K562 (cell line): Measurements from ENCODE around the gene CD276. TPM values are rescaled to one million over a fixed set of nuclear protein-coding genes. Genes with fewer than 3 reads are reported as not detected.

Experiments
- ATAC-seq: fragments of 200-7000 bp; cut with Tn5 transposase; 3 replicates; pipeline ENCODE4 v1.9.1; 2020; ENCODE audit warnings: moderate library complexity
- BruUV-seq: library from RNA; stranded (reverse); fragments of 400-500 nt; replicated peaks from 2 replicates; lab custom pipeline; 2021; lab: Mats Ljungman, UMichigan
- CTCF ChIA-PET: fragments of 300-600 bp; formaldehyde crosslinking; extraction: SDS; loops from one replicate; lab custom pipeline; 2021; ENCODE audit warnings: low intra/inter-chr PET ratio; lab: Yijun Ruan, JAX
- POLR2A ChIA-PET: fragments of 300-600, 350-650 bp; sonication (Branson Sonifier 250); formaldehyde crosslinking; extraction: SDS; loops from one replicate; lab custom pipeline; 2021; ENCODE audit warnings: antibody characterized with exemption, inconsistent platforms; lab: Yijun Ruan, JAX
- DNase-seq, 4 experiments: peaks; one replicate each; pipeline versions ENCODE4 v3.0.0 to v3.0.0-alpha.2; 2011 to 2018; ENCODE audit warnings: low spot score in 3 of 4, mixed read lengths in 3 of 4; ENCODE audit errors: extremely low read depth in 1 of 4
- FAIRE-seq: peaks from 2 replicates; lab custom pipeline; 2011; peaks lifted over from hg19 to GRCh38; lab: Jason Lieb, UNC
- H2AFZ ChIP-seq: 2 replicates; pipeline ENCODE4 v1.6.0; 2011; ENCODE audit warnings: low read depth, low read length, control low read depth, inconsistent platforms
- H3K27ac ChIP-seq: fragments of 200-600 bp; 3 replicates; pipeline ENCODE4 v1.8.0; 2011; ENCODE audit warnings: low read depth, mild to moderate bottlenecking, control low read depth, inconsistent platforms, low read length, moderate library complexity, mixed read lengths; ENCODE audit errors: extremely low read depth
- H3K27me3 ChIP-seq, 2 experiments: fragments of 300-600 bp in 1 of 2; 2 replicates in 1 of 2; 3 replicates in 1 of 2; pipeline versions ENCODE4 v1.6.0 to v1.8.0; 2011; ENCODE audit warnings: inconsistent platforms in 2 of 2, low read length in 2 of 2, mild to moderate bottlenecking in 1 of 2, mixed read lengths in 1 of 2, moderate library complexity in 1 of 2; ENCODE audit not compliant: control insufficient read depth in 2 of 2, insufficient read depth in 2 of 2
- H3K36me3 ChIP-seq: fragments of 300-600 bp; 3 replicates; pipeline ENCODE4 v1.8.0; 2011; ENCODE audit warnings: mild to moderate bottlenecking, low read length, inconsistent platforms; ENCODE audit not compliant: control insufficient read depth, insufficient read depth
- H3K4me1 ChIP-seq, 2 experiments: fragments of 200-600 bp in 1 of 2; replicated peaks in 1 of 2; 2 replicates in 1 of 2; 3 replicates in 1 of 2; pipeline versions ENCODE4 v1.5.1 to v1.8.0; 2011; ENCODE audit warnings: inconsistent platforms in 2 of 2, low read length in 2 of 2, mild to moderate bottlenecking in 1 of 2, mixed read lengths in 1 of 2, moderate library complexity in 1 of 2; ENCODE audit not compliant: control insufficient read depth in 2 of 2, insufficient read depth in 2 of 2
- H3K4me2 ChIP-seq: 2 replicates; pipeline ENCODE4 v1.6.1; 2011; ENCODE audit warnings: low read length, control low read depth, inconsistent platforms, mixed read lengths; ENCODE audit not compliant: insufficient read depth
- H3K4me3 ChIP-seq: fragments of 200-600 bp; sonication (generic), shearing (Covaris generic); 2 replicates; pipeline ENCODE4 v1.5.1; 2016; ENCODE audit warnings: control low read depth, inconsistent platforms
- H3K79me2 ChIP-seq: fragments of 200-600 bp; 3 replicates; pipeline ENCODE4 v1.8.0; 2011; ENCODE audit warnings: low read length, inconsistent platforms; ENCODE audit not compliant: control insufficient read depth, insufficient read depth
- H3K9ac ChIP-seq, 2 experiments: 2 replicates each; pipeline versions ENCODE4 v1.6.0 to v1.6.1; 2011; ENCODE audit warnings: low read depth in 2 of 2, low read length in 2 of 2, control low read depth in 1 of 2, inconsistent platforms in 1 of 2, mild to moderate bottlenecking in 1 of 2, mixed read lengths in 1 of 2; ENCODE audit not compliant: insufficient read depth in 1 of 2
- H3K9me1 ChIP-seq: one replicate; pipeline ENCODE4 v1.6.0; 2011; ENCODE audit warnings: inconsistent platforms, mild to moderate bottlenecking, low read length, moderate library complexity; ENCODE audit not compliant: control insufficient read depth, insufficient read depth
- H3K9me3 ChIP-seq: replicated peaks from 2 replicates; pipeline ENCODE4 v1.5.1; 2011; ENCODE audit warnings: low read depth, low read length, inconsistent platforms; ENCODE audit not compliant: control insufficient read depth, insufficient read depth
- H4K20me1 ChIP-seq: replicated peaks from 2 replicates; pipeline ENCODE4 v1.6.1; 2011; ENCODE audit warnings: low read length, inconsistent platforms, mixed read lengths; ENCODE audit not compliant: control insufficient read depth, insufficient read depth
- ARID1B ChIP-seq: fragments of 450-650 bp; IDR thresholded peaks from 2 replicates; pipeline ENCODE4 v1.6.1; 2016; ENCODE audit warnings: antibody characterized with exemption, mild to moderate bottlenecking, inconsistent platforms
- ATF7 ChIP-seq: fragments of 450-650 bp; IDR thresholded peaks from 2 replicates; pipeline ENCODE4 v1.7.1; 2014; ENCODE audit warnings: mild to moderate bottlenecking, moderate library complexity
- CBFA2T2 ChIP-seq: fragments of 450-650 bp; conservative IDR thresholded peaks from 2 replicates; pipeline ENCODE4 v1.6.1; 2017; ENCODE audit warnings: mild to moderate bottlenecking
- HLTF ChIP-seq: fragments of 450-650 bp; IDR thresholded peaks from 2 replicates; pipeline ENCODE4 v1.6.1; 2016
- KDM1A ChIP-seq, 2 experiments: fragments of 450-650 bp; IDR thresholded peaks; 2 replicates each; pipeline ENCODE4 v1.6.1; 2016; ENCODE audit warnings: mild to moderate bottlenecking in 2 of 2
- KLF10 ChIP-seq: fragments of 250-450 bp; sonication (Bioruptor Pico); IDR thresholded peaks from 2 replicates; pipeline ENCODE4 v1.6.1; 2021; ENCODE audit warnings: matching md5 sums
- MAZ ChIP-seq, 2 experiments: fragments of 450-650 bp in 1 of 2; sonication (generic) in 1 of 2; formaldehyde crosslinking; IDR thresholded peaks in 1 of 2; conservative IDR thresholded peaks in 1 of 2; 2 replicates each; pipeline versions ENCODE4 v1.4.0 to v1.5.0; 2020; ENCODE audit warnings: mild to moderate bottlenecking in 1 of 2, missing genetic modification reagents in 1 of 2
- NFYB ChIP-seq: IDR thresholded peaks from 2 replicates; pipeline ENCODE4 v1.6.1; 2011; ENCODE audit warnings: mild to moderate bottlenecking, moderate library complexity; ENCODE audit not compliant: insufficient read length; ENCODE audit errors: extremely low read depth
- PML ChIP-seq: IDR thresholded peaks from 2 replicates; pipeline ENCODE4 v1.6.1; 2012; ENCODE audit warnings: low read length, inconsistent platforms
- ZNF12 ChIP-seq: sonication (generic); formaldehyde crosslinking; IDR thresholded peaks from 2 replicates; pipeline ENCODE4 v1.4.0; 2020; ENCODE audit warnings: mild to moderate bottlenecking, missing genetic modification reagents
- ZNF76 ChIP-seq: fragments of 250-450 bp; sonication (Bioruptor Pico); IDR thresholded peaks from 2 replicates; pipeline ENCODE4 v1.4.0; 2020; ENCODE audit warnings: mild to moderate bottlenecking, moderate library complexity, borderline replicate concordance
- WGBS: fragments of 100-300 bp; shearing (Covaris generic); methylation state at CpG from one replicate; pipeline ENCODE4 v1.1.6; 2016; ENCODE audit warnings: low coverage, mixed read lengths; ENCODE audit not compliant: insufficient coverage; ENCODE audit errors: missing lambda C conversion rate; 5-methylcytosine and 5-hydroxymethylcytosine counted together
- in situ Hi-C: fragments of 300-500 bp; cut with MboI; formaldehyde crosslinking; loops from 4 replicates; pipeline ENCODE4 v1.15.0; 2018; ENCODE audit warnings: inconsistent platforms, mixed read lengths
- intact Hi-C: fragments of 100-400 bp; cut with micrococcal nuclease; formaldehyde crosslinking; loops from 2 replicates; pipeline ENCODE4 v1.14.2; 2022
- polyA plus RNA-seq, 8 experiments: library from polyadenylated mRNA; depleted of rRNA in 4 of 8; stranded (reverse) in 5 of 8; unstranded in 3 of 8; fragments of >200 nt; fragmentation: Nextera tagmentation in 2 of 8; fragmentation: Illumina TruSeq in 1 of 8; extraction: Ambion mirVana in 2 of 8; extraction: Trizol in 1 of 8; gene quantifications; 2 replicates each; pipeline versions ENCODE4 v1.2.1 to v1.2.3, GENCODE V29; 2011 to 2014; ENCODE audit warnings: inconsistent platforms in 1 of 8, missing spikeins in 1 of 8
- total RNA-seq, 7 experiments: library from RNA; depleted of rRNA in 6 of 7; stranded (reverse); fragments of >200 nt in 6 of 7; fragmentation: Illumina TruSeq in 2 of 7; extraction: Trizol in 2 of 7; gene quantifications; 2 replicates each; pipeline versions ENCODE4 v1.2.1 to v1.2.3, GENCODE V29; 2011 to 2021; ENCODE audit warnings: low replicate concordance in 1 of 7
- TF ChIP-seq, protein P1 (sequence below): fragments of 450-650 bp; IDR thresholded peaks from 2 replicates; pipeline ENCODE4 v1.6.1; 2014; ENCODE audit warnings: low read depth, mild to moderate bottlenecking, moderate library complexity, borderline replicate concordance
- TF ChIP-seq, protein P2 (sequence below): fragments of 250-450 bp; sonication (Bioruptor Pico); IDR thresholded peaks from 2 replicates; pipeline ENCODE4 v1.8.0; 2021; ENCODE audit warnings: moderate library complexity, mild to moderate bottlenecking, inconsistent platforms
- TF ChIP-seq, protein P3 (sequence below): fragments of 450-650 bp; IDR thresholded peaks from 2 replicates; pipeline ENCODE4 v1.6.1; 2016; ENCODE audit warnings: mild to moderate bottlenecking
- TF ChIP-seq, protein P4 (sequence below): fragments of 200-800 bp; sonication (Bioruptor generic); IDR thresholded peaks from 2 replicates; pipeline ENCODE4 v1.6.1; 2017; ENCODE audit warnings: missing genetic modification characterization, missing compliant biosample characterization

CD276 gene
- total and polyA plus RNA-seq, 9 of the 15 experiments (the other 6 are each of a cell fraction or from before 2014, with no cell fraction given) = 0.11 to 3.6 (median 2.3) TPM

DNA sequence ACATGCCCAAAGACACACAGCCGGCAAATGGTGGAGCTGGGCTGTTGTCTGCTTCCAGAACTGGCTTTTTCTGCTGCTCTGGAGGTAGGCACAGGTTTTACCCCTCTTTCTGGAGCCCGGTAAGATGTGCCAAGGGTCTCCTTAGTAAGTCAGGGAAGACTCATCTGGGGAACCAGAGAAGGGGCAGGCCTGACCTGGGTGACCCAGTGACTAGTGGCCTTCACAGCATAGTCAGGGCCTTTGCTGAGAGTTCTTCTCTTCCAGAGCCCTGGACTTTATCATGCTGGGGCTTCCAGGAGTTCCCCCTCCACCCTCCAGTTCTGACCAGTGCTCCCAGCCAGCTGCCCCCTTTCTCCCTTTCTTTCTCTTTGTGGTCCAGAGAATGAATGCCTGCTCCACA lies 3.2 kb downstream of the CD276 start (continued):
- no peak for TF ChIP-seq NFYB
- no peak for TF ChIP-seq HLTF
- TF ChIP-seq KLF10 (CRISPR knock-in tag) = no peak
- TF ChIP-seq ZNF76 (CRISPR knock-in tag) = no peak
- no peak for TF ChIP-seq ZNF12
- TF ChIP-seq, protein P1, sequence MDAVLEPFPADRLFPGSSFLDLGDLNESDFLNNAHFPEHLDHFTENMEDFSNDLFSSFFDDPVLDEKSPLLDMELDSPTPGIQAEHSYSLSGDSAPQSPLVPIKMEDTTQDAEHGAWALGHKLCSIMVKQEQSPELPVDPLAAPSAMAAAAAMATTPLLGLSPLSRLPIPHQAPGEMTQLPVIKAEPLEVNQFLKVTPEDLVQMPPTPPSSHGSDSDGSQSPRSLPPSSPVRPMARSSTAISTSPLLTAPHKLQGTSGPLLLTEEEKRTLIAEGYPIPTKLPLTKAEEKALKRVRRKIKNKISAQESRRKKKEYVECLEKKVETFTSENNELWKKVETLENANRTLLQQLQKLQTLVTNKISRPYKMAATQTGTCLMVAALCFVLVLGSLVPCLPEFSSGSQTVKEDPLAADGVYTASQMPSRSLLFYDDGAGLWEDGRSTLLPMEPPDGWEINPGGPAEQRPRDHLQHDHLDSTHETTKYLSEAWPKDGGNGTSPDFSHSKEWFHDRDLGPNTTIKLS = no peak
- TF ChIP-seq, all 486 proteins: peak for 0

DNA sequence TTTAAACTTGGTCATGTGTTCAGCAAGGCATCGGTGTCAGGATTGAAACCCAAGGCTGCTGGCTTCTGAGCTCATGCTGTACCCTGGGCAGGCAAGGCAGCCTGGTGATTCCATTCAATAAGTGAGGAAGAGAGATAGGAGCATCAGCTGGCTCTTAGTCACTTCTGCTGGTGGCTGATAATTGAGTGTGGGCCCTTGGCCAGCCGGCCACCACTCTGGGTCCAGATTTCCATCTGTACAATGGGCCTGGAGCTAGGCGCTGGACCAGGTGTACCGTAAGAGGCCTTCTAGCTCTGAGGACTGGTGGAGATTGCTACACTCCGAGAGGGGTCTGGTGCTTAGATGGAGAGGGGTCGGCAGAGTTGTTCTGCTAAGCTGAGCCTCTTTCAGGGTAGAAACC lies 4.3 kb downstream of the CD276 start:
- peak in 2 of 4 experiments; percentile 53 to 61 for DNase-seq
- intact Hi-C loops = no loop called here
- H3K27ac ChIP-seq = no peak overlapping the region
- peak; percentile 68 for FAIRE-seq
- POLR2A ChIA-PET = interaction anchor here (0.7 to 0.8 kb wide), 2 partner anchors 160 to 531 kb away, joined by 3 read pairs; no protein-coding TSS in a partner anchor
- BruUV-seq = no TSS peak
- H3K4me3 ChIP-seq = no peak overlapping the region
- no peak overlapping the region for H2AFZ ChIP-seq
- H3K4me1 ChIP-seq = peaks cover 5 to 15% of the 10 kb centered on the region in 2 experiments; a peak in 4 of 5 replicates
- H3K9me3 ChIP-seq = no peaks in the 10 kb centered on the region
- peaks cover 10 to 34% of the 10 kb centered on the region in 2 experiments for H3K27me3 ChIP-seq
- H3K9me1 ChIP-seq = no peaks in the 10 kb centered on the region
- no peaks in the 10 kb centered on the region for H3K79me2 ChIP-seq
- H3K4me2 ChIP-seq = no peak overlapping the region
- H3K9ac ChIP-seq = no peak overlapping the region
- in situ Hi-C loops = no loop called here
- CTCF ChIA-PET = interaction anchor here (0.7 kb wide), 1 partner anchor 672 kb away, joined by 3 read pairs; no protein-coding TSS in a partner anchor
- no peak for ATAC-seq
- H3K36me3 ChIP-seq = no peaks in the 10 kb centered on the region
- WGBS = 0% methylated on average over 6 of the region's 6 CpGs
- peaks cover 11% of the 10 kb centered on the region for H4K20me1 ChIP-seq
- TF ChIP-seq MAZ (CRISPR knock-in tag; conservative IDR thresholded peaks at IDR 0.05 in 1 of 2, IDR thresholded peaks at IDR 0.05 in 1 of 2) = no peak
- TF ChIP-seq ATF7 = no peak; the same call in 1 of the 2 replicates
- TF ChIP-seq, protein P2, sequence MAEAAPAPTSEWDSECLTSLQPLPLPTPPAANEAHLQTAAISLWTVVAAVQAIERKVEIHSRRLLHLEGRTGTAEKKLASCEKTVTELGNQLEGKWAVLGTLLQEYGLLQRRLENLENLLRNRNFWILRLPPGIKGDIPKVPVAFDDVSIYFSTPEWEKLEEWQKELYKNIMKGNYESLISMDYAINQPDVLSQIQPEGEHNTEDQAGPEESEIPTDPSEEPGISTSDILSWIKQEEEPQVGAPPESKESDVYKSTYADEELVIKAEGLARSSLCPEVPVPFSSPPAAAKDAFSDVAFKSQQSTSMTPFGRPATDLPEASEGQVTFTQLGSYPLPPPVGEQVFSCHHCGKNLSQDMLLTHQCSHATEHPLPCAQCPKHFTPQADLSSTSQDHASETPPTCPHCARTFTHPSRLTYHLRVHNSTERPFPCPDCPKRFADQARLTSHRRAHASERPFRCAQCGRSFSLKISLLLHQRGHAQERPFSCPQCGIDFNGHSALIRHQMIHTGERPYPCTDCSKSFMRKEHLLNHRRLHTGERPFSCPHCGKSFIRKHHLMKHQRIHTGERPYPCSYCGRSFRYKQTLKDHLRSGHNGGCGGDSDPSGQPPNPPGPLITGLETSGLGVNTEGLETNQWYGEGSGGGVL = no peak
- peak; percentile 88 for TF ChIP-seq CBFA2T2
- peak; percentile 88 for TF ChIP-seq ARID1B
- TF ChIP-seq, protein P3, sequence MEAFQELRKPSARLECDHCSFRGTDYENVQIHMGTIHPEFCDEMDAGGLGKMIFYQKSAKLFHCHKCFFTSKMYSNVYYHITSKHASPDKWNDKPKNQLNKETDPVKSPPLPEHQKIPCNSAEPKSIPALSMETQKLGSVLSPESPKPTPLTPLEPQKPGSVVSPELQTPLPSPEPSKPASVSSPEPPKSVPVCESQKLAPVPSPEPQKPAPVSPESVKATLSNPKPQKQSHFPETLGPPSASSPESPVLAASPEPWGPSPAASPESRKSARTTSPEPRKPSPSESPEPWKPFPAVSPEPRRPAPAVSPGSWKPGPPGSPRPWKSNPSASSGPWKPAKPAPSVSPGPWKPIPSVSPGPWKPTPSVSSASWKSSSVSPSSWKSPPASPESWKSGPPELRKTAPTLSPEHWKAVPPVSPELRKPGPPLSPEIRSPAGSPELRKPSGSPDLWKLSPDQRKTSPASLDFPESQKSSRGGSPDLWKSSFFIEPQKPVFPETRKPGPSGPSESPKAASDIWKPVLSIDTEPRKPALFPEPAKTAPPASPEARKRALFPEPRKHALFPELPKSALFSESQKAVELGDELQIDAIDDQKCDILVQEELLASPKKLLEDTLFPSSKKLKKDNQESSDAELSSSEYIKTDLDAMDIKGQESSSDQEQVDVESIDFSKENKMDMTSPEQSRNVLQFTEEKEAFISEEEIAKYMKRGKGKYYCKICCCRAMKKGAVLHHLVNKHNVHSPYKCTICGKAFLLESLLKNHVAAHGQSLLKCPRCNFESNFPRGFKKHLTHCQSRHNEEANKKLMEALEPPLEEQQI = no peak
- TF ChIP-seq, protein P4, sequence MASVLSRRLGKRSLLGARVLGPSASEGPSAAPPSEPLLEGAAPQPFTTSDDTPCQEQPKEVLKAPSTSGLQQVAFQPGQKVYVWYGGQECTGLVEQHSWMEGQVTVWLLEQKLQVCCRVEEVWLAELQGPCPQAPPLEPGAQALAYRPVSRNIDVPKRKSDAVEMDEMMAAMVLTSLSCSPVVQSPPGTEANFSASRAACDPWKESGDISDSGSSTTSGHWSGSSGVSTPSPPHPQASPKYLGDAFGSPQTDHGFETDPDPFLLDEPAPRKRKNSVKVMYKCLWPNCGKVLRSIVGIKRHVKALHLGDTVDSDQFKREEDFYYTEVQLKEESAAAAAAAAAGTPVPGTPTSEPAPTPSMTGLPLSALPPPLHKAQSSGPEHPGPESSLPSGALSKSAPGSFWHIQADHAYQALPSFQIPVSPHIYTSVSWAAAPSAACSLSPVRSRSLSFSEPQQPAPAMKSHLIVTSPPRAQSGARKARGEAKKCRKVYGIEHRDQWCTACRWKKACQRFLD (CRISPR knock-in tag) = peak; percentile 64; the same call in 1 of the 2 replicates
- 0 out of 2 replicates have a peak, but pooled peaks have one; percentile 27 for TF ChIP-seq PML
- TF ChIP-seq KDM1A (IDR thresholded peaks at IDR 0.05) = peak; percentile 69 to 81
